Stomach smooth muscle (tissue), 2 donors: ENCODE measurements around the gene ESF1.

Experiments
- H3K27ac ChIP-seq: one replicate; pipeline ENCODE4 v1.7.0; 2013; ENCODE audit warnings: mild to moderate bottlenecking, low read length, inconsistent platforms
- H3K27me3 ChIP-seq, 2 donors: one replicate each; pipeline ENCODE4 v1.7.0; 2013; ENCODE audit warnings: low read length in 2 of 2; ENCODE audit not compliant: insufficient read depth in 2 of 2, control insufficient read depth in 1 of 2
- H3K36me3 ChIP-seq, 2 donors: one replicate each; pipeline ENCODE4 v1.7.0; 2013; ENCODE audit warnings: low read length in 2 of 2; ENCODE audit not compliant: control insufficient read depth in 2 of 2, insufficient read depth in 2 of 2
- H3K4me1 ChIP-seq: one replicate; pipeline ENCODE4 v1.7.0; 2013; ENCODE audit warnings: low read length; ENCODE audit not compliant: control insufficient read depth, insufficient read depth
- H3K4me3 ChIP-seq, 2 donors: one replicate each; pipeline ENCODE4 v1.7.0; 2013; ENCODE audit warnings: low read length in 2 of 2
- H3K9ac ChIP-seq, 2 donors: one replicate each; pipeline ENCODE4 v1.7.0; 2013; ENCODE audit warnings: low read length in 2 of 2, mild to moderate bottlenecking in 1 of 2
- H3K9me3 ChIP-seq, 2 donors: one replicate each; pipeline ENCODE4 v1.7.0; 2013; ENCODE audit warnings: low read length in 2 of 2; ENCODE audit not compliant: control insufficient read depth in 2 of 2
- donor health status: healthy.
- donor health status: Pancreatic carcinoma.

The ESF1 gene, protein sequence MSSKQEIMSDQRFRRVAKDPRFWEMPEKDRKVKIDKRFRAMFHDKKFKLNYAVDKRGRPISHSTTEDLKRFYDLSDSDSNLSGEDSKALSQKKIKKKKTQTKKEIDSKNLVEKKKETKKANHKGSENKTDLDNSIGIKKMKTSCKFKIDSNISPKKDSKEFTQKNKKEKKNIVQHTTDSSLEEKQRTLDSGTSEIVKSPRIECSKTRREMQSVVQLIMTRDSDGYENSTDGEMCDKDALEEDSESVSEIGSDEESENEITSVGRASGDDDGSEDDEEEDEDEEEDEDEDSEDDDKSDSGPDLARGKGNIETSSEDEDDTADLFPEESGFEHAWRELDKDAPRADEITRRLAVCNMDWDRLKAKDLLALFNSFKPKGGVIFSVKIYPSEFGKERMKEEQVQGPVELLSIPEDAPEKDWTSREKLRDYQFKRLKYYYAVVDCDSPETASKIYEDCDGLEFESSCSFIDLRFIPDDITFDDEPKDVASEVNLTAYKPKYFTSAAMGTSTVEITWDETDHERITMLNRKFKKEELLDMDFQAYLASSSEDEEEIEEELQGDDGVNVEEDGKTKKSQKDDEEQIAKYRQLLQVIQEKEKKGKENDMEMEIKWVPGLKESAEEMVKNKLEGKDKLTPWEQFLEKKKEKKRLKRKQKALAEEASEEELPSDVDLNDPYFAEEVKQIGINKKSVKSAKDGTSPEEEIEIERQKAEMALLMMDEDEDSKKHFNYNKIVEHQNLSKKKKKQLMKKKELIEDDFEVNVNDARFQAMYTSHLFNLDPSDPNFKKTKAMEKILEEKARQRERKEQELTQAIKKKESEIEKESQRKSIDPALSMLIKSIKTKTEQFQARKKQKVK

DNA sequence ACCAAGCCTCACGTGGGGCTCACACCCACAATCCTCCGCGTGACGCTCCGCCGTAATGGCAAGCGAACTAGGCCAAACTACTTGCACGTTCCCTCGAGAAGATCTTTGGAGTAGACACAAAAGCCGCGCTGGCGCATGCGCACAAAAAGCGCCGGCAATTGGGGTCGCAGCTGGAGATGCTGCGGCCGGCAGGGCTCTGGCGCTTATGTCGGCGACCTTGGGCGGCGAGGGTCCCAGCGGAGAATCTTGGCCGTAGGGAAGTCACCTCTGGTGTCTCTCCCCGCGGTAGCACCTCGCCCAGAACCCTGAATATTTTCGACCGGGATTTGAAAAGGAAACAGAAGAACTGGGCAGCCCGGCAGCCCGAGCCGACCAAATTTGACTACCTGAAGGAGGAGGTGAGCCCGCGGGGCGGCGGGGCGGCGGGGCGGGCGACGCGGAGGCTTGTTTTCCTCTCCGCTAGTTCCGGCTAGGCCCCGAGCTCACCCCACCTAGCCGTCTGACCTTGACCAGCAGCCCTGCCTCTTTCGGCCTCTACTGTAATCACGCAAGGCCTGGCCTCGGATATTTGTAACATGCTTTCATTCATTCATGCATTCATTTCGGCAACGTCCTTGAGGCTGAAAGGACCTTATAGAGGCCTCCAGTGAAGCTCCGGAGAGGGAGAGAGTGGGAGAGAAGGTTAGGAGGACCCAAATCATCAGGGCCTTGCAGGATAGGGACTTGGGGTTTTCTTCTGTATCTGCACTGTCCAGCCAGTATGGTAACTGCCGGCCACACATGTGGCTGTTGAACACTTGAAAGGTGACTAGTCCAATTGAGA is at the start of gene ESF1, which contains the start of gene NDUFAF5:
ESF1 (minus strand) TSS at position 27 of the 823 bp plus-strand sequence. CDS start 1,779 bp downstream, outside the sequence.
NDUFAF5 (plus strand) TSS at position 136 of the 823 bp plus-strand sequence; CDS start at position 177, 41 bp downstream.
- peaks cover 14 to 16% of the 10 kb centered on the region in 2 donors for H3K36me3 ChIP-seq
- H3K27me3 ChIP-seq, result no peaks in the 10 kb centered on the region
- H3K4me3 ChIP-seq, result peak within 1 kb of the TSS; percentile 69 to 97
- no peaks in the 10 kb centered on the region for H3K9me3 ChIP-seq
- peaks cover 21% of the 10 kb centered on the region for H3K4me1 ChIP-seq
- H3K27ac ChIP-seq, result peak within 1 kb of the TSS; percentile 84
- H3K9ac ChIP-seq, result peak within 1 kb of the TSS; percentile 62 to 93

DNA sequence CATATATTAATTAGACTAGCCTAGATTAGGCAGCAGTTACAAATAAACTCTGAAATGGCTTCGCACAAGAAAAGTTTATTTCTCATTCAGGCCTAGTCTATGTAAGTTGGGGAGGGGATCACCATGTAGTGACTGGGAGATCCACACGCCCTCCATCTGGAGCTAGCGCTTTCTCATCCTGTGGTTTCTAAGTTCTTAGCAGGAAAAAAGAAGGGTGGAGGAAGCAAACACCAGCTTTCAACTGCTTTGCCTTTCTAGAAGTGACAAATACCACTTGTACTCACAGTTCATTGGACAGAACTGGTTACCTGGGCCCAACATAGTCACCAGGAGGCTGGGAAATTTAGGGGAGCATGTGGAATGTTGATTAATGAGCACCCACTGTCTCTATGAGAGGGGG is 46.8 kb upstream of the ESF1 start:
- no peak overlapping the region for H3K27ac ChIP-seq
- H3K27me3 ChIP-seq, result no peaks in the 10 kb centered on the region
- H3K9ac ChIP-seq, result no peak overlapping the region
- no peaks in the 10 kb centered on the region for H3K4me1 ChIP-seq
- no peaks in the 10 kb centered on the region for H3K36me3 ChIP-seq
- no peaks in the 10 kb centered on the region for H3K9me3 ChIP-seq
- H3K4me3 ChIP-seq, result no peak overlapping the region

DNA sequence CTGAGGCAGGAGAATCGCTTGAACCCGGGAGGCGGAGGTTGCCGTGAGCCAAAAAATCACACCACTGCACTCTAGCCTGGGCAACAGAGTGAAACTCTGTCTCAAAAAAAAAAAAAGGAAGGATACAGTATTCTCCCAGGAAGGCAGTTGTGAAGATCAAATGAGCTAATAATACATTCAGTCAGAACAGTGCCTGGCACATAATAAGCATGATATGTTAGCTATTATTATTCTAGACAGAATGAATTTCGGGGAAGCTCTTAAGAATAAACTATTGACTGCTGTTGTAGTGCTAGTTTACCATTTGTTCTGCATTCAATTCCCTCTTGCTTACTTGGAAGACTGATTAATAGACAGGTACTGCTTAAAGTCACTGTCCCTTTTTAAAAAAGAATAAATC is 40.7 kb upstream of the ESF1 start:
- H3K9me3 ChIP-seq, result no peaks in the 10 kb centered on the region
- H3K27ac ChIP-seq, result no peak overlapping the region
- no peaks in the 10 kb centered on the region for H3K4me1 ChIP-seq
- H3K36me3 ChIP-seq, result peaks cover 0 to 4% of the 10 kb centered on the region in 2 donors
- no peak overlapping the region for H3K9ac ChIP-seq
- no peaks in the 10 kb centered on the region for H3K27me3 ChIP-seq
- no peak overlapping the region for H3K4me3 ChIP-seq

DNA sequence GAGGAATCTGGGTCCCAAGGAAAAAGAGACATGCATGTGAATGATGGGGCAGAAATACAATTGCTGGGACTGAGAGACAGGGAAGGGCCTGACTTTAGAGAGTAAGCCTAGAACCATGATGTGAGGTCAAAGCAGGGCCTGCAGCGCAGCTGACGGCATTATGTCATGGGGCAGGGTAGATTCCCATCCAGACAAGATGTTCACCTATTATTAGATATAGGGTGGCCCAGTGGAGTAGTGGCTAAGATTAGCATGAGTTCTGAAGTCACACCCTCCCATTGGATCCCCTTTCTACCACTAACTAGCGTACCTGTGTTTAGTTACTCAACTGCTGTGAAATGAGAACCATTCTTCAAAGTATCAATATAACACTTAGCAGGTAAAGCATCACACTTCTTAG is 39.7 kb upstream of the ESF1 start:
- H3K27ac ChIP-seq, result no peak overlapping the region
- peaks cover 0 to 4% of the 10 kb centered on the region in 2 donors for H3K36me3 ChIP-seq
- no peaks in the 10 kb centered on the region for H3K27me3 ChIP-seq
- no peaks in the 10 kb centered on the region for H3K9me3 ChIP-seq
- H3K9ac ChIP-seq, result no peak overlapping the region
- H3K4me1 ChIP-seq, result no peaks in the 10 kb centered on the region
- H3K4me3 ChIP-seq, result no peak overlapping the region

DNA sequence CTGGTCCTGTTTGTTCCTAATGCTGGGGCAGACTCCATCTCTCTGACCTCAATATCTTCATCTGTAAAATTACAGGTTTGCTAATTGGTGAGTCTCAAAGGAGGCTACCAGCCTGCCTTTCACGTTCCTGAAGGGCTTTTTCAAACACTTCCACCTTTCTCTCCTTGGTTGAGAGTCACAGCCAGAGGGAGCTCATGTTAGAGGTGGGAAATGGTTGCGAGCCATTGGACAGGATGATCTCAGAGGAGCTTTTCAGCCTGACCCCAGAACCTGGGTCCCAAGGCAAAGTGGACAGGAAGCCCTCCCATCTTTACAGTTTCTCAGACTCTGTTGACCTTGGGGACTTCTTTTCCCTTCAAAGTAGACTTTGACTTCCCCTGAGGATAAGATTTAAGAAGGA is 37.7 kb upstream of the ESF1 start:
- no peaks in the 10 kb centered on the region for H3K4me1 ChIP-seq
- H3K9ac ChIP-seq, result no peak overlapping the region
- H3K36me3 ChIP-seq, result peaks cover 3 to 10% of the 10 kb centered on the region in 2 donors
- no peak overlapping the region for H3K27ac ChIP-seq
- no peaks in the 10 kb centered on the region for H3K9me3 ChIP-seq
- no peak overlapping the region for H3K4me3 ChIP-seq
- no peaks in the 10 kb centered on the region for H3K27me3 ChIP-seq

DNA sequence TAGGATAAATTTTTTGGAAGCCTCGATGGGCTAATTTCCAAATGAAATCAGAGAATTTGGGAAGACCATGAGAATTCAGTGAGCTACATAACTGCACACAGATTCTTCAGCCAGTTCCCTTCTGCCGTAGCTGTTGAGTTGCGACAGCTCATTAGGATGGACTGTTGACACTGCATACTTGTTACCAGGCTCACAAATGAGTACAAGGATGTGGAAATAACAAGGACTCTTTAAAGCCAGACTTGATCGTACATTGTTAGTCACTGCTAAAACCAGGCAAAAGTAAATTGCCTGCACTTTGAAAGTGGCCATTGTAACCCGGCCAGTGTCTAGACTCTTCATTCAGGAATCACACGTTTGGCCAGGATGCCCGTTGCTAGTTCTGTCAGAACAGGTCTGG is 37.2 kb upstream of the ESF1 start:
- H3K27me3 ChIP-seq, result no peaks in the 10 kb centered on the region
- H3K4me3 ChIP-seq, result no peak overlapping the region
- H3K36me3 ChIP-seq, result peaks cover 3 to 14% of the 10 kb centered on the region in 2 donors
- H3K9ac ChIP-seq, result no peak overlapping the region
- H3K27ac ChIP-seq, result no peak overlapping the region
- H3K4me1 ChIP-seq, result no peaks in the 10 kb centered on the region
- H3K9me3 ChIP-seq, result no peaks in the 10 kb centered on the region

DNA sequence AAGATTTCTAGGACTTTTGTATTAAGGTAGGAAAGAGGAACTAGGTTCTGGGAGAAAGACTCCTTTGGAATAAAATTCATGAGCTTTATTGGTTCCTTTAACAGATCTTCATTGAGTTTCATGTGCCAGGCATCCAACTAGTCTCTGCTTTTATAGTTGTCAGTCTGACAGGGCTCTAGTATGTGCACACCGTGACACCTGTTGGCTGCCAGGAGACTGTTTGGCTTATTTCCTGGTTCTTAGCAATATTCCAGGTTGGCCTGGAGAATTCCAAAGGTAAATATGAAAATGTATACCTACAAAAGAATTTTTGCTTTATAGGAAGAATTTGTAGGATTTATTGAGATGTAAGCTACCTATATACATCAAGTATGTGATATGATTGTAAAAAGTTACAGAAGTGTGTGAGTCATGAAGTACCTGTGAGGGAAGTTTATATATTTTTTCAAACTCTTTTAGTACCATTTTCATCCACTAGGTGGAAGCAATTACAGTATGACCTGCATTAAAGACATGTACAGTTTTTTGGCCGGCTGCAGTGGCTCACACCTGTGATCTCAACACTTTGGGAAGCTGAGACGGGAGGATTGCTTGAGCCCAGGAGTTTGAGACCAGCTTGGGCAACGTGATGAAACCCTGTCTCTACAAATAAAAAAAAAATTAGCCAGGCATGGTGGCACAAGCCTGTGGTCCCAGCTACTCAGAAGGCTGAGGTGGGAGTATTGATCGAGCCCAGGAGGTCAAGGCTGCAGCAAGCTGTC is 35.3 kb upstream of the ESF1 start:
- no peaks in the 10 kb centered on the region for H3K27me3 ChIP-seq
- no peak overlapping the region for H3K27ac ChIP-seq
- peaks cover 6% of the 10 kb centered on the region for H3K4me1 ChIP-seq
- H3K4me3 ChIP-seq, result no peak overlapping the region
- no peaks in the 10 kb centered on the region for H3K9me3 ChIP-seq
- H3K9ac ChIP-seq, result no peak overlapping the region
- peaks cover 6 to 17% of the 10 kb centered on the region in 2 donors for H3K36me3 ChIP-seq

DNA sequence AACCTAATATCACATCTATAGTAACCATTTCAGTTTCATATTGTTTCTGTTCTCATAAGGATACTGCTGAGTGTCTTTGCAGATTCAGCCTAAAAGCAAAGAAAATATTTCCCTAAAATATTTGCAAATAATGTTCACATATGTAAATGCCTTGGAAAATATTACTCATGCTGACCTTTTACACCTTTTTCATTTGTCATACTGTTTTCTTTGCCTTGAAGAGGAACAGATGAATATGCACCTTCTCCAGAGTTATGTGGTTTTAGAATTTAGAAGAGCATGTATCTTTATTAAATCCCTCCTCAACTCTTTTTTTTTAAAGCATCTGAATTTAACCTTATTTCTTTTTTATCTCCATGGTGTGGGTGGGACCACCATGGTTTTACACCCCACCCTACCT is 32.6 kb upstream of the ESF1 start:
- no peak overlapping the region for H3K4me3 ChIP-seq
- H3K27ac ChIP-seq, result no peak overlapping the region
- peaks cover 6% of the 10 kb centered on the region for H3K4me1 ChIP-seq
- no peak overlapping the region for H3K9ac ChIP-seq
- H3K36me3 ChIP-seq, result peaks cover 16 to 27% of the 10 kb centered on the region in 2 donors
- no peaks in the 10 kb centered on the region for H3K27me3 ChIP-seq
- H3K9me3 ChIP-seq, result no peaks in the 10 kb centered on the region

DNA sequence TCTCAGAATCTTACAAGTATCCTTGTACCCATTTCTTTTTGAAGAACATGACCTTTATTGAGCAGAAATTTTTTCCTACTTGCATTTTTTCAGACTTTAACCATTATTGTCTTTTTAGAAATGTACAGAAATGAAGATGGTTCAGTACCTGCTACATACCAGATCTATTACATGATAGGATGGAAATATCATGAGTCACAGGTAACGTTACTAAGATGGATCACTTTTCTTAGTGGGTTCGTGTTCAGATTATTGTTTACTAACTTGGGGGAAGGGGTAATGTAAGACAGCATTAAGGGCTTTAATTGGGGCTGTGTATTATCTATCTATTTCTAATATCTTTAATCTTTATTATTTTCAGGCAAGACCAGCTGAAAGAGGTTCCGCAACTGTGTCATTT is 32.0 kb upstream of the ESF1 start:
- Histone ChIP-seq H3K4me3 (no peak overlapping the region), H3K9ac (no peak overlapping the region), H3K36me3 (peaks cover 16 to 33% of the 10 kb centered on the region in 2 donors), H3K9me3 (no peaks in the 10 kb centered on the region), H3K27me3 (no peaks in the 10 kb centered on the region), H3K4me1 (peaks cover 6% of the 10 kb centered on the region), H3K27ac (no peak overlapping the region)

DNA sequence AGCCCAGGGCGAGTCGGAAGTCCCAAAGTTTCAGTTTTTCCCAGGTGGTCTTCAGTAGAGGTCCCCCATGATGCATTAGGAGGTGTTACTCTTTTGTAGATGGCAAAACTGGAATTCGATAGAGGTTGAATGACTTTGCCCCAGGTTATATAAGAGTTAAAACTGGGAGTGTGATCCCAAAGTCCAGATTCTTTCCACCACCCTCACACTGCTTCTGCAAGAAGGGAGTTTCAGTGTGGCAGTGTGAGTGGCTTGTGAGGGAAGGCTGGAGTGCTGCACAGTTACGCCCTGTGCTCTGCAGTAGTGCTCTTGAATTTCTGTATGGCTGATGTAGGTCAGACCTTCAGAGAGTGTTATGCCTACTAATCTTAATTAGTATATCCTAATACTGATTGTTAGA is 30.0 kb upstream of the ESF1 start:
- Histone ChIP-seq H3K9me3 (no peaks in the 10 kb centered on the region), H3K9ac (no peak overlapping the region), H3K27me3 (no peaks in the 10 kb centered on the region), H3K4me3 (no peak overlapping the region), H3K36me3 (peaks cover 33 to 47% of the 10 kb centered on the region in 2 donors), H3K27ac (no peak overlapping the region), H3K4me1 (peaks cover 6% of the 10 kb centered on the region)
